ENCODE data around the gene CCNJ. TPM values are rescaled to one million over a fixed set of nuclear protein-coding genes. Genes with fewer than 3 reads are reported as not detected.

CCNJ gene
- total and polyA plus RNA-seq, 3 experiments from 2014 or later = 1.1 to 10.0 (median 9.4) TPM

DNA sequence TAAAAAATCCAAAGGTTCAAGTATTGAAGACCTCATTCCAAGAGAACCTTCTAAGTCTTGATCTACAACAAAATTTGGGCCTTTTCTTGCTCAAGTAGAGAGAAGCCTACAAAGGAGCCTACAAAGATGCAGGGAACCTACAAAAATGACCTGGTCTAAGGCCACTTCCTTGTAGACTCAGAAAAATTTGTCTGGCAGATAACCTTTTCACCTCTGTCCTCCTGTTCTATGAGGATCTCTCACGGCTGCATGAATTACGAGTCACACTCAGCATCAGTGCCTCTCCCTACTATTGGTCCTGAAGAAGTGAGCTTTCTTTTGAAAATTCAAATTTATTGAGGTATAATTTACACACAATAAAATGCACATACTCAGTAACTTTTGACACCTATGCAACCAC lies 29.3 kb downstream of the CCNJ start:
- Histone ChIP-seq H3K36me3 (ENCODE audit: insufficient read depth, low read length) (no peaks in the 10 kb centered on the region), H3K4me3 (ENCODE audit: low read length) (no peak overlapping the region), H3K4me1 (ENCODE audit: insufficient read depth, low read length) (no peaks in the 10 kb centered on the region), H3K27me3 (ENCODE audit: insufficient read depth, low read length, poor library complexity, severe bottlenecking) (no peaks in the 10 kb centered on the region), H3K27ac (ENCODE audit: low read depth, low read length) (no peak overlapping the region), H3K9me3 (ENCODE audit: low read length) (no peaks in the 10 kb centered on the region)
- Mint-ChIP-seq H3K4me1 (peaks cover 7 to 8% (median 7%) of the 10 kb centered on the region in 3 donors), H3K9me3 (no peaks in the 10 kb centered on the region), H3K36me3 (peaks cover 0 to 4% (median 0%) of the 10 kb centered on the region in 3 donors), H3K27ac (no peak overlapping the region), H3K4me3 (no peak overlapping the region), H3K27me3 (no peaks in the 10 kb centered on the region)
- POLR2A ChIA-PET = no interaction called here
- CTCF ChIA-PET = no interaction called here
- DNase-seq = no peak

DNA sequence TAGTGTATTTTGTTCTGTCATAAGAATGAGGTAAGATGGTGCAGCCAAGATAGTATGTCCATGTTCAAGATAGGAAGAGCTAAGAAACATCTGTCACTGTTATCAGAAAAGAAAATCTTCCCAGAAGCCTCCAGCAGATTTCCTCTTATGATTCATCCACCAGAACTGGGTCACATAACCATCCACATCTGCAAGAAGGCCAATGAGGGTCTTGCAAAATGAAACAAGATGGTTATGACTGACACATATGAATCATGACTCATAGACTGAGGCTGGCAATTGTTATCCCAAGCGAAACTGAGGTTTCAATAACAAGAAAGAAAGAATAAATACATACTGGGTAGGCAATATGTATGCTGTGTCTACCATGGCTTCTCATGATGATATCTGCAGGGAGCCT lies 30.3 kb downstream of the CCNJ start:
- CTCF ChIA-PET = no interaction called here
- Histone ChIP-seq H3K27ac (ENCODE audit: low read depth, low read length) (no peak overlapping the region), H3K36me3 (ENCODE audit: insufficient read depth, low read length) (no peaks in the 10 kb centered on the region), H3K9me3 (ENCODE audit: low read length) (no peaks in the 10 kb centered on the region), H3K27me3 (ENCODE audit: insufficient read depth, low read length, poor library complexity, severe bottlenecking) (no peaks in the 10 kb centered on the region), H3K4me1 (ENCODE audit: insufficient read depth, low read length) (no peaks in the 10 kb centered on the region), H3K4me3 (ENCODE audit: low read length) (no peak overlapping the region)
- H3K36me3 Mint-ChIP-seq = peaks cover 2 to 5% (median 2%) of the 10 kb centered on the region in 3 donors
- H3K27me3 Mint-ChIP-seq = peaks cover 0 to 1% of the 10 kb centered on the region in 2 donors
- DNase-seq = no peak
- peaks cover 7 to 8% (median 7%) of the 10 kb centered on the region in 3 donors for H3K4me1 Mint-ChIP-seq
- peak overlapping the region in 3 of 8 donors; percentile 1 to 22 (median 10) for H3K27ac Mint-ChIP-seq
- POLR2A ChIA-PET = no interaction called here
- H3K4me3 Mint-ChIP-seq = no peak overlapping the region
- no peaks in the 10 kb centered on the region for H3K9me3 Mint-ChIP-seq

DNA sequence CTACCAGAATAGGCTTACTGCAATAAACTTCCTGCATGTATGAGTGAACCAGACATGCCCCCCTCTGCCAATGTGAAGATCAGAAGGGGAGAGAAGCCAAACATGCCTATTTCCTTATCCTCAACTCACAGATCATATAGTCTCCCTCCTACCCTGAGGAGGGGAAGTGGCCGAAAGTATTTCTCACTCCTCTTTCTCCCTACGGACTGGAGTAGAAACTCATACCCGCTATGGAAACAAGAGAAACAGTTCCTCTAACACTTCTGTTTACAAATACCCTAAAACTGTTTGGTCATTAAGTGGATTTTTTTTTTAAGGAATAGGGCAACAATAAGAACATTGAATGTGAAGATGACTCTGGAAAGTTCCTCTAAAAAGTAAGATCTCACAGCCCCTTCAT lies 31.4 kb downstream of the CCNJ start:
- H3K4me3 Mint-ChIP-seq = no peak overlapping the region
- DNase-seq = no peak

DNA sequence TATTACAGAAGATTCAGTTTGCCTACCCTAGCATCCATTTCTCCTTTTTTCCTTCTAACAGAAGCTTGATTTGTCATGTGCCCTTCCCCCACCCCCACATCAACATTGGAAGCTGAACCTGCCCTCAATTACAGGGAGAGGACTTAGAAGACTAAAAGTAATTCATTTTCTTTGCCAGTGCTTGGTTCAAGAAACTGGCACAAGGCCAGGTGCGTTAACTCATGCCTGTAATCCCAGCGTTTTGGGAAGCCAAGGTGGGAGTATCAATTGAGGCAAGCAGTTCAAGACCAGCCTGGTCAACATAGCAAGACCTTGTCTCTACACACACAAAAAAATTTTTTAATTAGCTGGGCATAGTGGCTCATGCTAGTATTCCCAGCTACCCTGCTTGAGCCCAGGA lies 32.6 kb downstream of the CCNJ start:
- peaks cover 7 to 8% (median 7%) of the 10 kb centered on the region in 3 donors for H3K4me1 Mint-ChIP-seq
- POLR2A ChIA-PET = no interaction called here

More for the DNA sequence above, 31.4 kb downstream of the CCNJ start:
- Mint-ChIP-seq H3K27ac (no peak overlapping the region), H3K9me3 (no peaks in the 10 kb centered on the region), H3K4me1 (peaks cover 7 to 8% (median 7%) of the 10 kb centered on the region in 3 donors), H3K27me3 (peaks cover 0 to 1% of the 10 kb centered on the region in 2 donors), H3K36me3 (peaks cover 3 to 6% (median 4%) of the 10 kb centered on the region in 3 donors)
- ChIA-PET POLR2A (no interaction called here), CTCF (interaction anchor here (1.0 kb wide), 1 partner anchor 381 kb away, joined by 3 read pairs; the partner anchor contains the start of gene TCTN3)
- H3K4me1 ChIP-seq (ENCODE audit: insufficient read depth, low read length) = no peaks in the 10 kb centered on the region
- H3K27ac ChIP-seq (ENCODE audit: low read depth, low read length) = no peak overlapping the region
- H3K9me3 ChIP-seq (ENCODE audit: low read length) = no peaks in the 10 kb centered on the region
- no peaks in the 10 kb centered on the region for H3K27me3 ChIP-seq (ENCODE audit: insufficient read depth, low read length, poor library complexity, severe bottlenecking)
- H3K36me3 ChIP-seq (ENCODE audit: insufficient read depth, low read length) = no peaks in the 10 kb centered on the region
- no peak overlapping the region for H3K4me3 ChIP-seq (ENCODE audit: low read length)

DNA sequence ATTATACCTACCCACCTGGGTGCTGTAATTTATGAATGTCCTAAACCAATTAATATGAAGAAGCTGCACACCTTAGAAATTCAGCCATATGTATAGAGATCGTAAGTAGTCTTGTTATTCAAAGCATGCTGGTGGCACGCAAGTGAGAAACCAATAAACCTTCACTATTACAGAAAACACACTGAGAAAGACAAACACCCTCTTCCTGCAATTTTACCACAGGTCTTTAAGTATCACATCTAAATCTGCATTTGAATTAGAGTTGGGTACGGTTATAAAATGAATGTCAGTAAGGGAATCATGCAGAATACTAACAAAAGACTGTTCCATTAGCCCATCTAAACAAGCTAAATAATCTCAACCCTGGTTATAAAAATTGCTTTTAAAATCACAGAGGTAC lies 33.8 kb downstream of the CCNJ start:
- ChIA-PET CTCF (interaction anchor here (0.9 kb wide), 1 partner anchor 16 kb away, joined by 3 read pairs; no protein-coding TSS in a partner anchor), POLR2A (no interaction called here)
- Histone ChIP-seq H3K36me3 (ENCODE audit: insufficient read depth, low read length) (no peaks in the 10 kb centered on the region), H3K4me3 (ENCODE audit: low read length) (no peak overlapping the region), H3K4me1 (ENCODE audit: insufficient read depth, low read length) (no peaks in the 10 kb centered on the region), H3K27me3 (ENCODE audit: insufficient read depth, low read length, poor library complexity, severe bottlenecking) (no peaks in the 10 kb centered on the region), H3K27ac (ENCODE audit: low read depth, low read length) (no peak overlapping the region), H3K9me3 (ENCODE audit: low read length) (no peaks in the 10 kb centered on the region)
- H3K36me3 Mint-ChIP-seq = peaks cover 14 to 16% (median 15%) of the 10 kb centered on the region in 3 donors
- no peak overlapping the region for H3K27ac Mint-ChIP-seq
- DNase-seq = no peak
- peaks cover 0 to 1% of the 10 kb centered on the region in 2 donors for H3K27me3 Mint-ChIP-seq
- no peaks in the 10 kb centered on the region for H3K9me3 Mint-ChIP-seq
- no peak overlapping the region for H3K4me3 Mint-ChIP-seq
- H3K4me1 Mint-ChIP-seq = peaks cover 7 to 8% (median 7%) of the 10 kb centered on the region in 3 donors

More for the DNA sequence above, 32.6 kb downstream of the CCNJ start:
- Mint-ChIP-seq H3K27ac (no peak overlapping the region), H3K36me3 (peaks cover 10 to 13% (median 11%) of the 10 kb centered on the region in 3 donors), H3K9me3 (no peaks in the 10 kb centered on the region), H3K4me3 (no peak overlapping the region), H3K27me3 (peaks cover 0 to 1% of the 10 kb centered on the region in 2 donors)
- Histone ChIP-seq H3K27me3 (ENCODE audit: insufficient read depth, low read length, poor library complexity, severe bottlenecking) (no peaks in the 10 kb centered on the region), H3K4me3 (ENCODE audit: low read length) (no peak overlapping the region), H3K4me1 (ENCODE audit: insufficient read depth, low read length) (no peaks in the 10 kb centered on the region), H3K36me3 (ENCODE audit: insufficient read depth, low read length) (no peaks in the 10 kb centered on the region), H3K9me3 (ENCODE audit: low read length) (no peaks in the 10 kb centered on the region), H3K27ac (ENCODE audit: low read depth, low read length) (no peak overlapping the region)
- no peak for DNase-seq
- CTCF ChIA-PET = interaction anchor here (1.0 kb wide), 1 partner anchor 382 kb away, joined by 3 read pairs; the partner anchor contains the start of gene TCTN3

DNA sequence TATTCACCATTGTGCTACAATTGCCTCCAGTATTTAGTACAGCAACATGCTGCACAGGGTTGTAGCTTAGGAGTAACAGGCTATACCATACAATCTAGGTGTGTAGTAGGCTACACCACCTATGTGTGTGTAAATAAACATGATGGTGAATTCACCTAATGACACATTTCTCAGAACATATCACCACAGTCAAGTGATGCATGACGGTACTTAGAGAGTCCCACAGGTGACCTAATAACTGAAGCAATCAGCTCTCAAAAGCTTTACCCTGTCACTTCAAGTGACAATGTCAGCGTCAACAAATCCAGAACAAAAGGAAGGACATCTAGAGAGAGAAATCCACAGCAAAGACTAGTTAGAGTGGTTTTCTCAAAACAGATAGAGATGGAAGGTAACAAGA lies 38.8 kb downstream of the CCNJ start:
- DNase-seq = no peak
- peaks cover 0 to 1% of the 10 kb centered on the region in 2 donors for H3K27me3 Mint-ChIP-seq
- ChIA-PET CTCF (no interaction called here), POLR2A (no interaction called here)
- no peaks in the 10 kb centered on the region for H3K9me3 Mint-ChIP-seq
- Histone ChIP-seq H3K4me1 (ENCODE audit: insufficient read depth, low read length) (no peaks in the 10 kb centered on the region), H3K4me3 (ENCODE audit: low read length) (no peak overlapping the region), H3K27ac (ENCODE audit: low read depth, low read length) (no peak overlapping the region), H3K27me3 (ENCODE audit: insufficient read depth, low read length, poor library complexity, severe bottlenecking) (no peaks in the 10 kb centered on the region), H3K9me3 (ENCODE audit: low read length) (no peaks in the 10 kb centered on the region), H3K36me3 (ENCODE audit: insufficient read depth, low read length) (no peaks in the 10 kb centered on the region)
- no peaks in the 10 kb centered on the region for H3K4me1 Mint-ChIP-seq
- no peak overlapping the region for H3K4me3 Mint-ChIP-seq
- peaks cover 16 to 38% (median 17%) of the 10 kb centered on the region in 3 donors for H3K36me3 Mint-ChIP-seq
- no peak overlapping the region for H3K27ac Mint-ChIP-seq

DNA sequence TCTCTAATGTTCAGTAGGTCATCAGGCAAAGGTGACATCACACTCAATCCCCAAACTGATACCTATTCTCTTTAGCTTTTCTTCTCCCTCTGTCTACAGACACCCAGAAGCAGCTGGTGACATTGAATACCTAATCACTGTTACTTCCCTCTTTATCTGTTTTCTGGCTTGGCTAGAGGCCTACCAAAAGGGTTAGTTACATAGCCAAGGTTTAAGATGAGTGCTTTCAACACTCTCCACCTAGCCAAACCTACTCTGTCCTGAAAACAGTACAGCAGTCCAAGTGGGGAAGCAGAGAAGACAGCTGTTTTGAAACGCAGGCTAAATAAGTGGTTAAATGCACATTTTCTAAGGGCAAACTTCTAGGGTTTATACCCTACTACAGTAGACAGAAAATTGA lies 39.4 kb downstream of the CCNJ start:
- Histone ChIP-seq H3K27me3 (ENCODE audit: insufficient read depth, low read length, poor library complexity, severe bottlenecking) (no peaks in the 10 kb centered on the region), H3K4me1 (ENCODE audit: insufficient read depth, low read length) (no peaks in the 10 kb centered on the region), H3K27ac (ENCODE audit: low read depth, low read length) (no peak overlapping the region), H3K36me3 (ENCODE audit: insufficient read depth, low read length) (no peaks in the 10 kb centered on the region), H3K4me3 (ENCODE audit: low read length) (no peak overlapping the region), H3K9me3 (ENCODE audit: low read length) (no peaks in the 10 kb centered on the region)
- Mint-ChIP-seq H3K27me3 (peaks cover 0 to 1% of the 10 kb centered on the region in 2 donors), H3K27ac (no peak overlapping the region), H3K36me3 (peaks cover 16 to 41% (median 17%) of the 10 kb centered on the region in 3 donors), H3K9me3 (no peaks in the 10 kb centered on the region), H3K4me1 (no peaks in the 10 kb centered on the region), H3K4me3 (no peak overlapping the region)
- POLR2A ChIA-PET = no interaction called here
- CTCF ChIA-PET = interaction anchor here (1.1 kb wide), 1 partner anchor 66 kb away, joined by 3 read pairs; no protein-coding TSS in a partner anchor
- no peak for DNase-seq

DNA sequence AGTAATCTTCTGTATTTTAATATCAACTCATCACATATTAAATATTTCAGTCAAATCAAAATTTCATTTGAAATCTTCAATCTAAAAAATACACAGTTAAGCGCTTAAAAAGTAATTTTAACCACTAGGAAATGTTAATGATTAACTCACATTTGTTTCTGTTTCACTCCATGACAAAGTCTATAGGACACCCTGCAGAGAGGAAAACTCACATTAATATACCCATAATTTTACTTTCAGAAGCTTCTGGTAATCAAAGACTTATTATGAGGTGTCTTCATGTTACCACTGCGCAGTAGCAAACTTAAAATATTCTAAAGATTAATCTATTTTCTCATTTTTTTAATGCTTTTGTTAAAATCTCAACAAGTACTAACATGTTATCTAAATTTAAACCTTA lies 45.7 kb downstream of the CCNJ start:
- H3K27me3 ChIP-seq (ENCODE audit: insufficient read depth, low read length, poor library complexity, severe bottlenecking) = no peaks in the 10 kb centered on the region
- H3K36me3 ChIP-seq (ENCODE audit: insufficient read depth, low read length) = no peaks in the 10 kb centered on the region
- Mint-ChIP-seq H3K27me3 (peaks cover 26 to 27% of the 10 kb centered on the region in 2 donors), H3K9me3 (peaks cover 6 to 10% (median 7%) of the 10 kb centered on the region in 5 donors), H3K36me3 (peaks cover 4 to 22% (median 20%) of the 10 kb centered on the region in 3 donors), H3K4me1 (peaks cover 12 to 16% (median 15%) of the 10 kb centered on the region in 3 donors), H3K4me3 (peak overlapping the region; percentile 52 to 97 (median 96)), H3K27ac (peak overlapping the region in 7 of 8 donors; percentile 97 to 99 (median 99))
- ChIA-PET POLR2A (interaction anchor here (2.7 to 3.6 kb wide), 2 partner anchors 41 to 45 kb away, joined by 14 to 112 read pairs; partner anchors contain the start of genes CCNJ and ZNF518A), CTCF (interaction anchor here (2.4 to 2.9 kb wide), 2 partner anchors 41 to 395 kb away, joined by 8 to 29 read pairs; partner anchors contain the start of genes TCTN3 and ZNF518A)
- no peaks in the 10 kb centered on the region for H3K9me3 ChIP-seq (ENCODE audit: low read length)
- no peak for DNase-seq
- peaks cover 12% of the 10 kb centered on the region for H3K4me1 ChIP-seq (ENCODE audit: insufficient read depth, low read length)
- H3K27ac ChIP-seq (ENCODE audit: low read depth, low read length) = peak overlapping the region; percentile 98
- peak overlapping the region; percentile 95 for H3K4me3 ChIP-seq (ENCODE audit: low read length)

Data from CD8-positive, alpha-beta memory T cell (primary cell).